ENCODE results near the gene EPHA10.
A peak's percentile ranks its signal among the peaks of the same experiment; 100 is the strongest.

Gene EPHA10

GRCh38 chr1:37764888-37765441, at the start of gene EPHA10:
Gene EPHA10 (minus strand): TSS chr1:37765120. CDS start chr1:37765066, 54 bp downstream.
- no peak for DNase-seq (ENCODE audit: extremely low read depth in 1 of 2, low read depth in 1 of 2)

DNA sequence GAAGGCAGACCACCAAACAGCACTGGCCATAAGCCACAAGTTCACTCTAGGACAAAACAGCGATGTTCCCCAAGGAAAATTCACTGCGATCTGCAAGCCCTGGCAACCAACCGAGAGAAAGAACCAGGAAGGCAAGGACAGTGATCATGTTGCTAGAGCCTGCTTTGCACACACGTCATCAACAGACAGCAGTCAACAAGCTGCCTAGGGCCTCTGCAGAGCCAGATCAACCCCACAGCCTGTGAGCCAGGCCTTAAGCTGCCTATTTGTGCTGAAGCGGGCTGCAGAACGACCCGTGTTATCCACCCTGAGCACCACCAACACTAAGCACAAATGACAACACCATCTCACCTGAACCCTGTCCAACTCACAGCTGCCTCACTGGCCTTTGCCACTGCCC, 49.3 kb upstream of the EPHA10 start:
- DNase-seq (ENCODE audit: extremely low read depth in 1 of 2, low read depth in 1 of 2): no peak

DNA sequence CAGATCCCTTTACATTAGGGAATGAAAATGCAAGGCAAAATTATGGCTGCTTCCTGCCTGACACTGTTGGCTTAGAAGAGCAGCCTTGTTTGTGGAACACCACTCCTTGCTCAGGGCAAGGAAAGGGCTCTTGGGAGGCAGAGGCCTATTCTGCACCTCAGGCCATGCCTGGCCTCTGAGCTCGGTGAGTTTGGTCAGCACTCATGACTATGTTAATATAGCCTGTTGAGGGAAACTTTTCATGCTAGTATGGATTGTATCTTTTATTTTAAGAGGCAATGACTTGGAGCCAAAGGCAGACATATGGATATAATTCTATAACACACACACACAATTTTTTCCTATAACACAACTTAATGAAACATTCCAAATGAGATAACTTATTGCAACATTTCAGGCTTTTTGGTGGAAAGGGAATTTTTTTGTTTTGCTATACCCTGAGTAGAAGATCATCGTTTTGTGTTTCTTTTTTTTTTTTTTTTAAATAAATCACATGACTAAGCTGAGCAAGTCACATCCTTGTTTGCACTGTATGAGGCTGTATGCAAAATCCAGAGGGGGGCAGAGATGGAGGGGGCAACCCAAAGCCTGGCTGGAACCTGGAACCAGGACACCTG, 48.7 kb upstream of the EPHA10 start:
- no peak for DNase-seq (ENCODE audit: extremely low read depth in 1 of 2, low read depth in 1 of 2)

- DNase-seq (ENCODE audit: extremely low read depth in 1 of 2, low read depth in 1 of 2): peak; percentile 33 to 34
These were observed 46.2 kb upstream of the EPHA10 start for GRCh38 chr1:37811027-37811655.

DNA sequence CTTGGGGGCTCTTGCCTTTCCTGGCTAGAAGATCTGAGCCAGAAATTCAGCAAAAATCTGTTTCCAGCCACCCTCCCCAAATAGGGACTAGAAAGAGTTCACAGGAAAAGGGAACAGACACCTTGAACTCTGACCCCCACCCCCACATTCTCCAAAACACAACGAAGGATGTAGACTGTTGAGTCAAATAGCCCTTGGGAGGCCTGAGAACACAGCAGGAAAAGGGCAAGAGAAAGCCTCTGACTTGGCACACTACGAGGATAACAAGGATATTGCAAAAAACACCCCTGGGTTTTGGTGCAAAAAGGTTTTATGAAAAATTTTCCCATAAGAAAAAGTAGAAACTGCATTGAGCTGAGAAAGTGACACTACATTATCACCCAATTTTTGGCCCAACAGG, 45.0 kb upstream of the EPHA10 start:
- no peak for DNase-seq (ENCODE audit: extremely low read depth in 1 of 2, low read depth in 1 of 2)

DNA sequence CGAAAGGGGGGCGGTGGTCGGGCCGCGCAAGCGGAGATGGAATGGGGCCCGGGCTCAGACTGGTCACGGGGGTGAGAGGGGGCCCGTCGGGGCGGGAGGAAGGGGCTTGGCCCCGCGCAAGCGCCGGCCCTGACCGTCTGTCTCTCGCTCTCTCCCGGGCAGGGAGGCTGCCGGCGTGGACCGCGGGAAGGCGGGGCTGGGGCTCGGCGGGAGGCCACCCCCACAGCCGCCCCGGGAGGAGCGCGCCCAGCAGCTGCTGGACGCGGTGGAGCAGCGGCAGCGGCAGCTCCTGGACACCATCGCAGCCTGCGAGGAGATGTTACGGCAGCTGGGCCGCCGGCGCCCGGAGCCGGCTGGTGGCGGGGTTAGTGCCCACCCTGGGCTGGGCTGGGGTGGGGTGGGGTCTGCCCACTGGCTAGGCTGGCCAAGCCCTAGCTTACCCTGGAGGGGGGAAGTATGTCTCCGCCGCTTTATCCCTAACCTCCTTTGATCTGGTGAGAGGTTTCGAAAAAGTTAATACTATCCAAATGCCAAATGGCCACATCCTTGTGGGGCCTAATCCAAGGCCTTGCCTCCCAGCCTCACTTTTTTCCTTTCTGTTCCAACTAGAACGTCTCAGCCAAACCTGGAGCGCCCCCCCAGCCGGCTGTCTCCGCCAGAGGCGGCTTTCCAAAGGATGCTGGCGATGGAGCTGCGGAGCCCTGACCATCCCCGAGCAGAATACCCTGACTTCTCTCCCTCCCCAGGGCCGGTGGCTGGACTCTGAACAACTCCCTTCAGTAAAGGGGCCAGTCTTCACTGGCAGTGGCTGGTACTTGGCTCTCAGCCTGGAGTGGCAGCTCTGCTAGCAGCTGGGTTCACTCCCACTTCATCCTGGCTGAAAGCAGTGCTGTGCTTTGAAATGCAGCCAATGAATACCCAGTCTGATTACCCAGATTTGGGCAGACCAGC, 43.7 kb upstream of the EPHA10 start:
- DNase-seq (ENCODE audit: extremely low read depth in 1 of 2, low read depth in 1 of 2): no peak

DNA sequence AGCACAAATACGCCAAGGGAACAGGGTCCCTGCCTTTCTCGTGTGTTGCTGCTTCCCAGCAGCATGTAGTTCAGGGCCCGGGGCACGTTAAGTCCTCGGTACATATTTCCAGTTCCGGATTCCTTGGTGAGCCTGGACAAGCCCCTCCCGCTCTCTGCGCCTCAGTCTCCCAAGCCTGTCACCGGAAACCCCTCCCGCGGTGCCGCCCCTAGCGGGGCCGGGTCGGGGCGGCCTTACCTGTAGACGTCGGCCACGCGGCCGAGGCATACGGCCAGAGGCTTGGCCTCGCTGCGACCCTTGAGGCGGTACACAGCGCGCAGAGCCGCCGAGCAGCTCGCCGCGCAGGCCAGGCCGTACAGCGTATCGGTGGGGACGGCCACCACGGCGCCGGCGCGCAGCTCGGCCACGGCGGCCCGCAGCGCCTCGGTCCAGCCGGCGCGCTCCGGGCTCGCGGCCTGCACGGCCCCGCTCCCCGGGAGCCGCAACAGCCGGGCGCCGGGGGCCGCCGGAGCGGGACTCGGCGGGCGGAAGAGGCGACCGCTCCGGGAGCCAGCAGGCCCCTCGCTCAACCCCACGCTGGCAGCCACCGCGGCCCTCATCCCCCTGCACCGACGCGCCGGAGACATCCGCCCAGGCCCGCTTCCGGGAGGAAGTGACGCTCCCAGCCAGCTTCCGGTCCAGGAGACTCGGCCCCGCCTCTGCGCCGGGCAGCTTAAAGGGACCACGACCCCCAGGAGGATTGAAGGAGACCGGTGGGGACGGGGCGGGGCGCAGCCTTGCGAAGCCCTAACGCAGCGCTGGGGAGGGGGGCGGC, 42.8 kb upstream of the EPHA10 start, which contains the start of the genes C1orf122 and YRDC:
Gene C1orf122 (plus strand): TSS at position 236 of the 814 bp plus-strand sequence. CDS start 615 bp downstream, outside the sequence.
Gene YRDC (minus strand): TSS at position 654 of the 814 bp plus-strand sequence. CDS start 28 bp downstream, at position 626.
- peak; percentile 87 to 93 for DNase-seq (ENCODE audit: extremely low read depth in 1 of 2, low read depth in 1 of 2)

- no peak for DNase-seq (ENCODE audit: extremely low read depth in 1 of 2, low read depth in 1 of 2)
These were observed 42.3 kb upstream of the EPHA10 start for GRCh38 chr1:37807220-37807554.

DNA sequence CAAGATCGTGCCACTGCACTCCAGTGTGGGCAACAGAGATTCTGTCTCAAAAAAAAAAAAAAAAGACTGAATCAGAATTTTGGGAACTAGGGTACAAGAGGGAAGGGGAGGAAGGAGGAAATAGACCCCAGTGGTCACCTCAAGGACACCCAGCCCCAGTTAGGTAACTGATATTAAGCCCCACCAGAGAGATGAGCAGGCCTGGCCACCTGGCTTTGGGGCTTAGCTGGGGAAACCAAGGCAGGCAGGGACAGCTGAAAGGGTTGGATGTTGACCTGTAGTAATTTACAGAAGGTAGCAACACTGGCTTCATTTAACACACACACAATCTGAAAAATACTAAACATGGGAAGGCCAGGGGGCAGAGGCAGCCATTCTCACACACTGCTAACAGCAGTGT, 37.5 kb upstream of the EPHA10 start:
- no peak for DNase-seq (ENCODE audit: extremely low read depth in 1 of 2, low read depth in 1 of 2)

DNA sequence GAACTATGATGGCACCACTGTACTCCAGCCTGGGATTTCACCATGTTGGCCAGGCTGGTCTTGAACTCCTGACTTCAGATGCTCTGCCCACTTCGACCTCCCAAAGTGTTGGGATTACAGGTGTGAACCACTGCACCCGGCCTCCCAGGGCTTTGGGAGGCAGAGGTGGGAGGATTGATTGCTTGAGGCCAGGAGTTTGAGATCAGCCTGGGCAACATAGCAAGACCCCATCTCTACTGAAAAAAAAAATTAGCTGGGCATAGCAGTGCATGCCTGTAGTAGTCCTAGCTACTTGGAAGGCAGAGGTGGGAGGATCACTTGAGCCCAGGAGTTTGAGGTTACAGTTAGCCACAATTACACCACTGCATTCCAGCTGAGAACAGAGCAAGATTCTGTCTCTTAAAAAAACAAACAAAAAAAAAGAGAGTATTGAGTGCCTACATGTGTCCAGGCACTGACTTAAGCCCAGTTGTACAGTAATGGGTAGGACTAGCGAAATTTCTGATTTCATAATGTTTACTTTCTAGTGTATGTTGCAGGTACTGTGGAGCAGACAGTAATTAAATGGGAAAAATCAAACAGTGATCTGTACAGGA, 32.9 kb upstream of the EPHA10 start:
- DNase-seq (ENCODE audit: extremely low read depth in 1 of 2, low read depth in 1 of 2): no peak

DNA sequence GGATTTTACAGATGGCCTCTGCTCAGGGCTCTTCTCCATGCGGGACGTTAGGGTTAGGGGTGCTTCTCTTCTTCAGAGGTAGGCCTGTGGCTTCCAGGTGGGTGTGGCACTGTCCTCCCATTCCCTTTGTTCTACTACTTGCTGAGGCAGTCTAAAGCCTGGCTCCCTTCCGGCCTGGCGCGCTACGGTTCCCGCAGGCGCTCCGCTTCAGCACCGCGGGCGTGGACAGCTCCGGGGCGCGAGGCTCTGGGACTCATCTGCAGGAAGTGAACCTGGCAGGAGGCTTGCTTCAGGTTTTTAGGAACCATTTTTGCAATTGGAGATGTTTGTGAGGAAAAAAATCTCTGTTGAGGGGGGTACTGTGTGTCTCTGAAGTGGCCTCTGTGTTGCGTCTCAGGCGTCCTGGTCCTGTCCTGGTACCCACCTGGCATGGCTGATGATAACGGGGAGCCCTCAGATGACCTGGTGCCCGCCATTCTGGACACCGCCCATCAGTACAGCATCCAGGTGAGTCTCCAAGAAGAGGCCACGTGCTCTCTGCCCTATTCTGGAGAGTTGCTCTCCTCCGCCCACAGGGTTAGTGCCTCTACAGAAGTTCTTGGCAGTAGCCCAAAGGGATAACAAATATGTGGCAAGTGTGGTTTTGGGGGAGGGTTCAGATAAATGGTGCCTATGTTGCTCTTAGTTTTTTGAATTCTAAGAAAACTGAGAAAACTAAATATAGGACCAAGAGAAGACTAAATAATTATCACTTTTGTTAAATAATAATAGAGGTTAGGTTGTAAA, 30.6 kb upstream of the EPHA10 start:
- no peak for DNase-seq (ENCODE audit: extremely low read depth in 1 of 2, low read depth in 1 of 2)

DNA sequence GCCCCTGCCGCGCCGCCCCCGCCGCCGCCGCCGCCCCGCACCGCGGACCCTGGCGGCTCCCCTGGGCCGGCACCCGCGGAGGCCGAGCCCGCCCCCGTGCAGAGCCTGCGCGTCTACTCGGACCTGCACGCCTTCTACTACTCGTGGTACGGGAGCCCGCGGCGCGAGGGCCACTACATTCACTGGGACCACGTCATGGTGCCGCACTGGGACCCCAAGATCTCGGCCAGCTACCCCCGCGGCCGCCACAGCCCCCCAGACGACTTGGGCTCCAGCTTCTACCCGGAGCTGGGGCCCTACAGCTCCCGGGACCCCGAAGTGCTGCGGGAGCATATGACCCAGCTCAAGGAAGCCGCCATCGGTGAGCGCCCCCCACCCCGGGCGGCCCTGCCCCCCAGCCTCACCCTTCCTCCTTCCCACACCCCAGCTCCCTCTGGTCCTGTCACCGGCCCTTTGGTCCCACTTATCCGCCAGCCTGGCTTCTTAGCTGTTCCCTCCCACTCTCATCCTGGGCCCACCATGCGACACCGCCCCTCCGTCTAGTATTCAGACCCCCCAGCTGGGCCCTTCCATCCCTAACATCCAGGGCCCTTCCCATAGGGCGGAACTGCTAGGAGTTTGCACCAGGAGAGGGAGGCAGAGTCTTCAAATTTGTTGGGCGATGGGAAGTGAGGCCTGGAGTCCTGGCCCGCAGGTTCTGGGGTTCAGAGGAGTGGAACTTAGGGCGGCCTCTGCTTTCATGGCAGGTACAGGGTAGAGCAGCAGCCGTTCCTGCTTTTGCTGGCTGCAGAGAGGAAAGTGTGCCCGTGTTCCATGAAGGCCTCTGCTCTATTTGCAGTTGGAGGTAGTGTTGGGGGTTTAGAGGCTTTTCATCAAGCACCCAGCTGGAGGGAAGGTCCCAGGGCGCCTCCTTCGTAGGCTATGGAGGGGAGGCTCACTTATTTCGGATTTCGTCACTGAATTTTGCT, 29.7 kb upstream of the EPHA10 start:
- DNase-seq (ENCODE audit: extremely low read depth in 1 of 2, low read depth in 1 of 2): no peak

DNA sequence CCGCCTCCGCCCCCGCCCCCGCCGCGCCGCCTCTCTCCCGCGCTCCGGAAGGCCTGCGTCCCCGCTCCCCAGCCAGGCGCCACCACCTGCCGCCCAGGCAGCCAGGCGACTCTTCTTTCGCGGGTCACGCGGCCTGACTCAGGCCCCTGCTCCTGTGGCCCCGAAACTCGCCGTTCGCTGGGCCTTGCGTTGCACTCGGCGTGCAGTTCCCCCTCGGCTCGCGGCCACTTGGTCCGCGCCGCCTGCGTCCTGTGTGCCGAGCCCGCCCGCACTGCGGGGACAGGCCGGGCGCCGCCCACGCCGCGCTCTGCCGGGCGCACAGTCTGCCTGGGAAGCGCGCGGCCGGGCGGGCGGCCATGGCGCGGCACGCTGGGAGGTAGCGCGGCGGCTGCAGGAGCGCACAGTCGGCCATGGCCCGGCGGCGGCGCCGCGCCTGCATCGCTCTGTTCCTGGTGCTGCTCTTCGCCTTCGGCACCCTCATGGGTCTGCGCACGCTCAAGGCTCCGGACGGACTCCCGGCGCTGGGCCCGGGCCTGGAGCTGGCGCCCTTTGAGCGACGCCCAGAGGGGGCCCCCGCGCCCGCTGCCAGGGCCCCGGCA, 29.0 kb upstream of the EPHA10 start, which contains the start of gene MANEAL:
Gene MANEAL (plus strand): TSS at position 75 of the 599 bp plus-strand sequence. CDS start 336 bp downstream, at position 411.
- DNase-seq (ENCODE audit: extremely low read depth in 1 of 2, low read depth in 1 of 2): peak in 1 of 2 donors; percentile 11

GRCh38 chr1:37792943-37793686, 28.2 kb upstream of the EPHA10 start:
- no peak for DNase-seq (ENCODE audit: extremely low read depth in 1 of 2, low read depth in 1 of 2)

GRCh38 chr1:37782491-37782890, 17.6 kb upstream of the EPHA10 start:
- DNase-seq (ENCODE audit: extremely low read depth in 1 of 2, low read depth in 1 of 2): no peak

GRCh38 chr1:37778654-37779053, 13.7 kb upstream of the EPHA10 start:
- no peak for DNase-seq (ENCODE audit: extremely low read depth in 1 of 2, low read depth in 1 of 2)
